Testis (tissue), 2 donors: ENCODE results near the gene TRAF7.
"Not testable (repeated sequence)": the region's sequence is repeated elsewhere in the genome, so short reads cannot be mapped to it uniquely, and the experiment has no call there.

Experiments used
- CTCF ChIP-seq, 3 experiments: fragments of 450-650 bp in 2 of 3; fragments of 200-600 bp in 1 of 3; sonication (generic) in 1 of 3; IDR thresholded peaks; one replicate each; pipeline ENCODE4 v1.5.1; 2016 to 2019; ENCODE audit warnings: antibody characterized with exemption in 3 of 3, mild to moderate bottlenecking in 2 of 3, moderate library complexity in 1 of 3
- POLR2A ChIP-seq: fragments of 450-650 bp; IDR thresholded peaks from one replicate; pipeline ENCODE4 v1.6.1; 2017; ENCODE audit warnings: antibody characterized with exemption, mild to moderate bottlenecking, moderate library complexity

- not testable (repeated sequence) for TF ChIP-seq CTCF (IDR thresholded peaks at IDR 0.05); POLR2A
Observed at GRCh38 chr16:2109872-2110271, 45.7 kb upstream of the TRAF7 start.
